Measurements from ENCODE around the gene HNRNPF.

The HNRNPF gene

DNA sequence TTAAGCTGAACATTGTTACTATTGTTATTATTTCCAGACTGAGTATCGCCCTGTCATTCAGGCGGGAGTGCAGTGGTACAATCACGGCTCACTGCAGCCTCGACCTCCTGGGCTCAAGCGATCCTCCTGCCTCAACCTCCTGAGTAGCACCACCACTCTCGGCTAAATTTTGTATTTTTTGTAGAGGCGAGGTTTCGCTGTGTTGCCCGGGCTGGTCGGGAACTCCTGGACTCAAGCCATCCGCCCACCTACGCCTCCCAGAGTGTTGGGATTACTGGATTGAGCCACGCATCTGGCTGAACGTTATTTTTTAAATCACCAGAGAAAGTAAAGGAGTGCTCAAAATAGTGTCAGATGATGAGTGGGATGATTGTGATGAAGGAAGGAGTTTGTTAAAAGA, 1.4 kb upstream of the HNRNPF start:
- Mint-ChIP-seq H3K9me3 (no peaks in the 10 kb centered on the region), H3K4me3 (peak overlapping the region; percentile 99), H3K36me3 (ENCODE audit: low read depth) (peaks cover 17% of the 10 kb centered on the region), H3K4me1 (ENCODE audit: low read depth) (peaks cover 14% of the 10 kb centered on the region), H3K27me3 (ENCODE audit: low read depth) (no peaks in the 10 kb centered on the region), H3K27ac (peak overlapping the region; percentile 99)

DNA sequence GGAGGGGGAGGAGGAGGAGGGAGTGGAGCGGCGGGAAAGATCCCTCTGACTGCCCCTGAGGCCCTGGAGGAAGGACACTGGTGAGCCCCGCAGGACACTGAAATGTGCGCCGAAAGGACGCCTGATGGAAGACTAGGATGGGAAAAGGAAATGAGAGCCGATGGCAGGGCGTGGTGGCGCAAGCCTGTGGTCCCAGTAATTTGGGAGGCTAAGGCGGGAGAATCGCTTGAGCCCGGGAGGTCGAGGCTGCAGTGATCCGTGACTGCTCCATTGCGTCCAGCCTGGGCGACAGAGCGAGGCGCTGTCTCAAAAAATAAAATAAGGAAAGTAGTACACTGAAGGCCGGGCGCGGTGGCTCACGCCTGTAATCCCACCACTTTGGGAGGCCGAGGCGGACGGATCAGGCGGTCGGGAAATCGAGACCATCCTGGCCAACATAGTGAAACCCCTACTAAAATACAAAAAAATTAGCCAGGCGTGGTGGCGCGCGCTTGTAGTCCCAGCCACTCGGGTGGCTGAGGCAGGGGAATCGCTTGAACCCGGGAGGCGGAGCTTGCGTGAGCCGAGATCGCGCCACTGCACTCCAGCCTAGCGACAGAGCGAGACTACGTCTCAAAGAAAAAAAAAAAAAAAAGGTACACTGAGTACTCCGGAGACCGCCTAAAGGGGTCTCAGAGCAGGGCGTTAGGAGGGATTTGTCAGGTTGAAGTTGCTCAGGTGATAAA, 561 bp upstream of the HNRNPF start:
- Mint-ChIP-seq H3K27ac (peak overlapping the region; percentile 99), H3K4me1 (ENCODE audit: low read depth) (peaks cover 17% of the 10 kb centered on the region), H3K9me3 (no peaks in the 10 kb centered on the region), H3K27me3 (ENCODE audit: low read depth) (no peaks in the 10 kb centered on the region), H3K36me3 (ENCODE audit: low read depth) (peaks cover 21% of the 10 kb centered on the region), H3K4me3 (peak overlapping the region; percentile 99)

GRCh38 chr10:43408331-43408709, 666 bp downstream of the HNRNPF start:
- Mint-ChIP-seq H3K36me3 (ENCODE audit: low read depth) (peaks cover 25% of the 10 kb centered on the region), H3K4me1 (ENCODE audit: low read depth) (peaks cover 22% of the 10 kb centered on the region), H3K9me3 (no peaks in the 10 kb centered on the region), H3K4me3 (peak overlapping the region; percentile 99), H3K27ac (peak overlapping the region; percentile 99), H3K27me3 (ENCODE audit: low read depth) (no peaks in the 10 kb centered on the region)

DNA sequence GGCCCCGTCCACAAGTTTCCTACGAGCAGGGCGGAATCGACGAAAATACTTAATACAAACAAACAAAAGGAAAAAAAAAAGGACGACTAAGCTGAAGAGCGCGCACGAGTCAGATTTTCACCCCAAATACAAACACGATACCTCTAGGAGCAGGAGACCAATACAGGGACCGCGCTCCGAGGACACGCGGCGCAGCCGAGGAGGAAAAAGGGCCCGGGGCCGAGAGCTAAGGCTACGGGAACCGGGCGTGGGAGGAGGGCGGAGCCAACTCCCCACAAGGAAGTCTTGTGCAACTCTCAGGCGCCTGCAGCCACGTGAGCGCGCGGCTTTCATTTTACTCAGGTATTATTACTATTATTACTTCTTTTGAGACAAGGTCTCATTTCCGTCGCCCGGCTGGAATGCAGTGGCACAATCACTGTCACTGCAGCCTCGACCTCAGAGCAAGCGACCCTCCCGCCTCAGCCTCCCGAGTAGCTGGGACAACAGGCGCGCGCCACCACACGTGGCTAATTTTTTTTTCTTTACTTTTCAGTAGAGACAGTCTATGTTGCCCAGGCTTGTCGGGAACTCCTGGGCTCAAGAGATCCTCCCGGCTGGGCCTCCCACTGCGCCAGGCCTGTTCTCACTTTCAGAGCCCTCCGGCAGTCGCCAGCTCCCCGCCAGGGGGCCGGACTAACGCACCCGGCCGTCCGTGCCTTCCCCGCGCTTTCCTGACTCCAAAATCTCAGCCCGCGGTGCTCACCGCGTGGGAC, 1.2 kb downstream of the HNRNPF start:
- peaks cover 31% of the 10 kb centered on the region for H3K36me3 Mint-ChIP-seq (ENCODE audit: low read depth)
- peaks cover 28% of the 10 kb centered on the region for H3K4me1 Mint-ChIP-seq (ENCODE audit: low read depth)
- H3K9me3 Mint-ChIP-seq, result no peaks in the 10 kb centered on the region
- H3K4me3 Mint-ChIP-seq, result peak overlapping the region; percentile 99
- H3K27me3 Mint-ChIP-seq (ENCODE audit: low read depth), result no peaks in the 10 kb centered on the region
- peak overlapping the region; percentile 99 for H3K27ac Mint-ChIP-seq

GRCh38 chr10:43407148-43407575, 1.8 kb downstream of the HNRNPF start:
- H3K4me1 Mint-ChIP-seq (ENCODE audit: low read depth), result peaks cover 33% of the 10 kb centered on the region

DNA sequence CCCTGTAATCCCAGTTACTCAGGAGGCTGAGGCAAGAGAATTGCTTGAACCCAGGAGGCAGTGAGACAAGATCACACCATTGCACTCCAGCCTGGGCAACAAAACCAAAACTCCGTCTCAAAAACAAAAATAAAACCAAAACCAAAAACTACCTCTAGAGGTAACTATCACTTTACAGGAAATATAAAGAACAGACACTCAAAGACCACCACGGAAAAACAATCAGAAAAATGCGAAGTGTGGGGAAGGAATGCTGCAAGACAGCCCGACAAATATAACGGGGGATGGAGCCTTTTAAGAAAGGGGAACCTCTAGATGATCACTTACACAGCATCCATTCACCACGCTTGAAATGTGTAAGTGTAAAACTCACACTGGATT, 4.3 kb downstream of the HNRNPF start:
- H3K4me1 Mint-ChIP-seq (ENCODE audit: low read depth), result peaks cover 43% of the 10 kb centered on the region
- H3K27me3 Mint-ChIP-seq (ENCODE audit: low read depth), result no peaks in the 10 kb centered on the region
- peak overlapping the region; percentile 87 for H3K27ac Mint-ChIP-seq
- peak overlapping the region; percentile 89 for H3K4me3 Mint-ChIP-seq
- no peaks in the 10 kb centered on the region for H3K9me3 Mint-ChIP-seq
- peaks cover 36% of the 10 kb centered on the region for H3K36me3 Mint-ChIP-seq (ENCODE audit: low read depth)

More at GRCh38 chr10:43407148-43407575, 1.8 kb downstream of the HNRNPF start:
- Mint-ChIP-seq H3K4me3 (peak overlapping the region; percentile 99), H3K9me3 (no peaks in the 10 kb centered on the region), H3K27ac (peak overlapping the region; percentile 99), H3K27me3 (ENCODE audit: low read depth) (no peaks in the 10 kb centered on the region), H3K36me3 (ENCODE audit: low read depth) (peaks cover 33% of the 10 kb centered on the region)

GRCh38 chr10:43403911-43404703, 4.9 kb downstream of the HNRNPF start:
- Mint-ChIP-seq H3K4me1 (ENCODE audit: low read depth) (peaks cover 48% of the 10 kb centered on the region), H3K36me3 (ENCODE audit: low read depth) (peaks cover 38% of the 10 kb centered on the region), H3K27me3 (ENCODE audit: low read depth) (no peaks in the 10 kb centered on the region), H3K9me3 (no peaks in the 10 kb centered on the region), H3K27ac (peak overlapping the region; percentile 87), H3K4me3 (peak overlapping the region; percentile 89)

GRCh38 chr10:43402880-43403452, 6.0 kb downstream of the HNRNPF start:
- H3K36me3 Mint-ChIP-seq (ENCODE audit: low read depth), result peaks cover 35% of the 10 kb centered on the region
- H3K9me3 Mint-ChIP-seq, result no peaks in the 10 kb centered on the region
- peak overlapping the region; percentile 62 for H3K27ac Mint-ChIP-seq
- H3K4me1 Mint-ChIP-seq (ENCODE audit: low read depth), result peaks cover 54% of the 10 kb centered on the region
- H3K27me3 Mint-ChIP-seq (ENCODE audit: low read depth), result no peaks in the 10 kb centered on the region
- peak overlapping the region; percentile 89 for H3K4me3 Mint-ChIP-seq

DNA sequence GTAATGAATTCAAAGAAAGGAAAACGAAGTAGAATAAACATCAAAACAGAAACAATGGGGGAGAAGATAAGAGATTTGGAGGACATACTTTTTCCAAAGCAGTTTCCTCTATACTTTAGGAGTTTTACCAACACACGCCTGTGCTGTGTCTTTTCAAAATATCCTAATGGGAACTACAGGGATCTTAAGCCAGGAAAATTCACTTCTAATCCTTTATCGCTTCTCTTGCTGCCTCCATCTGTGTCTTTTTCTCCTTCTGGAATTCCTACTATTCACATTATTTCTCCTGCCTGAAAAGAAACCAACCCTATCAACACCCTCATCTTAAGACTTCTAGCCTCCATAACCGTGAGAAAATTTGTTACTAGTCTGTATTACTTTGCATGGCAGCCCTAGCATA, 6.8 kb downstream of the HNRNPF start:
- no peaks in the 10 kb centered on the region for H3K27me3 Mint-ChIP-seq (ENCODE audit: low read depth)
- H3K36me3 Mint-ChIP-seq (ENCODE audit: low read depth), result peaks cover 38% of the 10 kb centered on the region
- H3K4me3 Mint-ChIP-seq, result peak overlapping the region; percentile 49
- H3K9me3 Mint-ChIP-seq, result no peaks in the 10 kb centered on the region
- peak overlapping the region; percentile 62 for H3K27ac Mint-ChIP-seq
- H3K4me1 Mint-ChIP-seq (ENCODE audit: low read depth), result peaks cover 60% of the 10 kb centered on the region

GRCh38 chr10:43401627-43402026, 7.4 kb downstream of the HNRNPF start:
- peaks cover 61% of the 10 kb centered on the region for H3K4me1 Mint-ChIP-seq (ENCODE audit: low read depth)

DNA sequence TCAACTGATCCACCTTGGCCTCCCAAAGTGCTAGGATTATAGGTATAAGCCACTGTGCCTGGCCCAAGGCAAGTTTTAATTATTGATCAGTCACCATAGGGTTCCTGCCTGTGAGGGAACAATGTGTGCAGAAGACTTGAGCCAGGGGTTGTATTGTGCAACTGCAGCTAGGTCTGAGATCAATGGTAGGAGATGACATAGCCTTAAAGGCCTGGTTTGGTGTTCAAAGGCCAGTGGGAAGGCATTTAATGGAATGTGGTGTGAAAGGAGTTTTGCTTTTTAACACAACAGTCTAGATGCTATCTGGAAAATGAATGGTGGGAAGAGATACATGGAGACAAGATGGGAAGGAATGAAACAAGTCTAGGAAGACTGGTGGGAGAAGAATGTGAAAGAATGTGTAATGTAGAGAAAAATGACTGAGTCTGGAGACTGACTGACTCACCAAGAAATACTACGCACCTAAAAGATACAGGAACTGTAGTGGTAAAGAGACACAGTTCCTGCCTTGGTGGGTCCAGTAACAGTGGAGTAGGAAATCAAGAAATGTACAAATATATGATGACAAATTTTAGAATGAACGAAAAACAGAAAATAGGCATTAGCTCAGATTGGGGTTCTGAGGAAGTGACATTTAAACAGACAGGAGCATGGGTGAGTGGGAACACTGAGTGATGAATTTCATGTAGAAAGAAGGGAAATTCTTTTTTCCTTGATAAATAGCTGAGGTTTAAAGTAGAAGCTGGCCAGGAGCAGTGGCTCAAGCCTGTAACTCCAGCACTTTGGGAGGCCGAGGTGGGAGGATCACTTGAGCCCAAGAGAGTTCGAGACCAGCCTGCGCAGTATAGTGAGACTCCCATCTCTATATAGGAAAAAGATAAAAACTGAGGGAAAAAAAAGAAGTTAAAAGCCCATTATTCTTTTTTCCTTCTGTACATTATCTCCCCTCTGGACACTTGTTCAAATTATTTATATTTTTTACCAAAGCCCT, 9.4 kb downstream of the HNRNPF start:
- H3K36me3 Mint-ChIP-seq (ENCODE audit: low read depth), result peaks cover 50% of the 10 kb centered on the region
- H3K9me3 Mint-ChIP-seq, result no peaks in the 10 kb centered on the region
- H3K27ac Mint-ChIP-seq, result peak overlapping the region; percentile 81
- H3K27me3 Mint-ChIP-seq (ENCODE audit: low read depth), result no peaks in the 10 kb centered on the region
- peak overlapping the region; percentile 64 for H3K4me3 Mint-ChIP-seq
- H3K4me1 Mint-ChIP-seq (ENCODE audit: low read depth), result peaks cover 68% of the 10 kb centered on the region

More at GRCh38 chr10:43401627-43402026, 7.4 kb downstream of the HNRNPF start:
- Mint-ChIP-seq H3K27ac (peak overlapping the region; percentile 34), H3K27me3 (ENCODE audit: low read depth) (no peaks in the 10 kb centered on the region), H3K36me3 (ENCODE audit: low read depth) (peaks cover 39% of the 10 kb centered on the region), H3K9me3 (no peaks in the 10 kb centered on the region), H3K4me3 (peak overlapping the region; percentile 49)

DNA sequence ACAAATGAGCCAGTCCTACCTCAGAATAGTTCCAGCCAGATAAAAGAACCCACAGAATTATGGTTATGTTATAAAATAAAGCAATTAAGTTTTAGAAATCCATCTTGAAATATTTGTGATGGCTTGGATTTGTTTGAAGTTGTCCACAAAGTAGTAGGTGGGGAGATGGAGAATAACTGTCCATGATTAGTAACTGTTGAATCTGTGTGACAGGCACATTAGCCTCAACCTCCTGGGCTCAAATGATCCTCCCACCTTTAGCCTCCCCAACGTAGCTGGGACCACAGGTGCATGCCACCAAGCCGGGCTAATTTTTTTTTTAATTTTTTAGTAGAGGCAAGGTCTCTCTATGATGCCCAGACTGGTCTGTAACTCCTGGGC, 10.1 kb downstream of the HNRNPF start:
- peak overlapping the region; percentile 81 for H3K27ac Mint-ChIP-seq
- no peaks in the 10 kb centered on the region for H3K27me3 Mint-ChIP-seq (ENCODE audit: low read depth)
- H3K4me1 Mint-ChIP-seq (ENCODE audit: low read depth), result peaks cover 70% of the 10 kb centered on the region
- peak overlapping the region; percentile 96 for H3K4me3 Mint-ChIP-seq
- no peaks in the 10 kb centered on the region for H3K9me3 Mint-ChIP-seq
- H3K36me3 Mint-ChIP-seq (ENCODE audit: low read depth), result peaks cover 50% of the 10 kb centered on the region

GRCh38 chr10:43396928-43397624, 11.9 kb downstream of the HNRNPF start:
- peak overlapping the region; percentile 81 for H3K27ac Mint-ChIP-seq
- no peaks in the 10 kb centered on the region for H3K9me3 Mint-ChIP-seq
- H3K27me3 Mint-ChIP-seq (ENCODE audit: low read depth), result no peaks in the 10 kb centered on the region
- H3K4me1 Mint-ChIP-seq (ENCODE audit: low read depth), result peaks cover 70% of the 10 kb centered on the region
- H3K36me3 Mint-ChIP-seq (ENCODE audit: low read depth), result peaks cover 54% of the 10 kb centered on the region
- peak overlapping the region; percentile 96 for H3K4me3 Mint-ChIP-seq

Data from T-helper 1 cell treated with Interleukin-12 subunit alpha and Interleukin-12 subunit beta and Interleukin-4 antibody, amounts not matched to agents 30 μg/mL and 1 μg/mL, for 36 hours (primary cell).